Ammon's horn (tissue), 1 donor: Measurements from ENCODE around the gene ANP32A.
"Not testable (repeated sequence)": the region's sequence is repeated elsewhere in the genome, so short reads cannot be mapped to it uniquely, and the experiment has no call there.

Experiments used
- DNase-seq: peaks from one replicate; pipeline ENCODE4 v3.0.0-alpha.2; 2016; ENCODE audit warnings: low spot score

Gene ANP32A

GRCh38 chr15:68781766-68782588 is 38.7 kb downstream of the ANP32A start:
- peak; percentile 53 for DNase-seq

GRCh38 chr15:68781217-68781616 is 39.5 kb downstream of the ANP32A start:
- DNase-seq, result no peak

GRCh38 chr15:68778876-68779275 is 41.8 kb downstream of the ANP32A start:
- DNase-seq, result no peak

GRCh38 chr15:68776477-68777270 is 44.0 kb downstream of the ANP32A start:
- no peak for DNase-seq

GRCh38 chr15:68775671-68776476 is 44.8 kb downstream of the ANP32A start:
- DNase-seq, result peak; percentile 83

- DNase-seq, result no peak
These were observed 45.5 kb downstream of the ANP32A start for GRCh38 chr15:68775236-68775577.

- DNase-seq, result no peak
These were observed 46.0 kb downstream of the ANP32A start for GRCh38 chr15:68774521-68775235.

GRCh38 chr15:68774120-68774519 is 46.6 kb downstream of the ANP32A start:
- no peak for DNase-seq

- no peak for DNase-seq
These were observed 47.7 kb downstream of the ANP32A start for GRCh38 chr15:68773036-68773435.

GRCh38 chr15:68770216-68770615 is 50.5 kb downstream of the ANP32A start:
- DNase-seq, result no peak

- DNase-seq, result no peak
These were observed 51.0 kb downstream of the ANP32A start for GRCh38 chr15:68769702-68770101.

GRCh38 chr15:68768321-68768720 is 52.4 kb downstream of the ANP32A start:
- DNase-seq, result no peak

GRCh38 chr15:68767833-68768232 is 52.9 kb downstream of the ANP32A start:
- DNase-seq, result no peak

GRCh38 chr15:68765602-68766368 is 54.9 kb downstream of the ANP32A start:
- no peak for DNase-seq

GRCh38 chr15:68764090-68764489 is 56.6 kb downstream of the ANP32A start:
- no peak for DNase-seq

- no peak for DNase-seq
These were observed 57.6 kb downstream of the ANP32A start for GRCh38 chr15:68763063-68763462.

- DNase-seq, result not testable (repeated sequence)
These were observed 60.6 kb downstream of the ANP32A start for GRCh38 chr15:68759982-68760579.

- DNase-seq, result no peak
These were observed 65.0 kb downstream of the ANP32A start for GRCh38 chr15:68755731-68756130.

- DNase-seq, result no peak
These were observed 69.1 kb downstream of the ANP32A start for GRCh38 chr15:68751622-68752021.

GRCh38 chr15:68749793-68750192 is 70.9 kb downstream of the ANP32A start:
- DNase-seq, result no peak

GRCh38 chr15:68749365-68749764 is 71.3 kb downstream of the ANP32A start:
- DNase-seq, result no peak
